Prostate gland (tissue), 2 donors: ENCODE results near the gene ARL5C. TPM values are rescaled to one million over a fixed set of nuclear protein-coding genes. Genes with fewer than 3 reads are reported as not detected.

Experiments used
- DNase-seq: peaks from one replicate; pipeline ENCODE4 v3.0.0-alpha.2; 2019; ENCODE audit warnings: low spot score
- H3K27ac ChIP-seq, 2 donors: fragments of 200-600 bp; sonication (generic); 2 replicates each; pipeline ENCODE4 v1.5.1; 2017 to 2019
- H3K27me3 ChIP-seq: fragments of 200-600 bp; sonication (generic); replicated peaks from 2 replicates; pipeline ENCODE4 v1.5.1; 2019; ENCODE audit not compliant: insufficient read depth
- H3K36me3 ChIP-seq, 2 donors: fragments of 200-600 bp; sonication (generic); 1 replicate in 1 of 2; 2 replicates in 1 of 2; pipeline versions ENCODE4 v1.5.1 to v1.8.1; 2017 to 2019
- H3K4me1 ChIP-seq: fragments of 200-600 bp; sonication (generic); replicated peaks from 2 replicates; pipeline ENCODE4 v1.5.1; 2019
- H3K4me3 ChIP-seq, 2 donors: fragments of 200-600 bp; sonication (generic); 2 replicates each; pipeline ENCODE4 v1.5.1; 2017 to 2019
- H3K9me3 ChIP-seq: fragments of 200-600 bp; sonication (generic); 2 replicates; pipeline ENCODE4 v1.5.1; 2017
- CTCF ChIP-seq, 4 experiments: fragments of 200-600 bp in 2 of 4; fragments of 450-650 bp in 2 of 4; sonication (generic) in 2 of 4; IDR thresholded peaks; 1 replicate in 3 of 4; 2 replicates in 1 of 4; pipeline ENCODE4 v1.5.1; 2016 to 2019; ENCODE audit warnings: antibody characterized with exemption in 4 of 4, mild to moderate bottlenecking in 2 of 4, moderate library complexity in 2 of 4
- POLR2A ChIP-seq: fragments of 450-650 bp; IDR thresholded peaks from one replicate; pipeline ENCODE4 v1.6.1; 2016; ENCODE audit warnings: antibody characterized with exemption, mild to moderate bottlenecking
- POLR2AphosphoS5 ChIP-seq: sonication (generic); formaldehyde crosslinking; IDR thresholded peaks from one replicate; pipeline ENCODE4 v1.6.1; 2017; ENCODE audit warnings: antibody characterized with exemption
- WGBS: methylation state at CpG from one replicate; pipeline ENCODE4 v1.1.5; 2018; 5-methylcytosine and 5-hydroxymethylcytosine counted together
- intact Hi-C: fragments of 100-400 bp; cut with DNase I; formaldehyde crosslinking; loops from one replicate; pipeline ENCODE4 v1.14.2; 2022
- total RNA-seq, 2 donors: library from RNA; depleted of rRNA; stranded (reverse); fragments of >200 nt; gene quantifications; one replicate each; pipeline ENCODE4 v1.1.0, GENCODE V29; 2016

The ARL5C gene
- total RNA-seq, 2 donors from 2014 or later, result not detected

DNA sequence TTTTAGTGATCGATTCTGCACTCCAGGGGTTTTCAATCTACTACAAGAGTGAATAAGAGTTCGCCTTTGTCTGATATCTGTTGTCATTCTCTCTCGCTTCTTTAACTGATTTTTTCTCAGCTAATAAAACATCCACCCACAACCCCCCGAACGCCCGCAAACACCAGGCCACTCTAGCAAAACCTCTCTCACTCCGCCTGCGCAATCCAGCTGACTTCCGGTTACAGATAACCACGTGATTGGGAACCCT is 33.8 kb upstream of the ARL5C start:
- Histone ChIP-seq H3K9me3 (no peaks in the 10 kb centered on the region), H3K36me3 (peaks cover 11 to 20% of the 10 kb centered on the region in 2 donors), H3K4me3 (peak overlapping the region; percentile 77 to 88), H3K27ac (peak overlapping the region; percentile 95 to 96), H3K27me3 (no peaks in the 10 kb centered on the region), H3K4me1 (peaks cover 6% of the 10 kb centered on the region)
- peak; percentile 99 for TF ChIP-seq POLR2AphosphoS5
- TF ChIP-seq POLR2A, result no peak
- under 1% methylated on average over 10 of the region's 10 CpGs for WGBS
- intact Hi-C loops, result no loop called here
- DNase-seq, result peak; percentile 91

GRCh38 chr17:39198186-39198566 is 32.2 kb upstream of the ARL5C start:
- Histone ChIP-seq H3K4me1 (peaks cover 6% of the 10 kb centered on the region), H3K27ac (peak overlapping the region; percentile 61 to 75), H3K27me3 (no peaks in the 10 kb centered on the region), H3K36me3 (peaks cover 0 to 8% of the 10 kb centered on the region in 2 donors), H3K9me3 (no peaks in the 10 kb centered on the region), H3K4me3 (no peak overlapping the region)
- DNase-seq, result no peak
- no peak for TF ChIP-seq POLR2A
- no peak for TF ChIP-seq POLR2AphosphoS5
- no peak for TF ChIP-seq CTCF (IDR thresholded peaks at IDR 0.05)
- intact Hi-C loops, result no loop called here
- 68% methylated on average over 4 of the region's 4 CpGs for WGBS

- H3K4me3 ChIP-seq, result peak within 1 kb of the TSS; percentile 60 to 67
- peak; percentile 56 for DNase-seq
- intact Hi-C loops, result loop anchor here (2.0 kb wide), 1 partner anchor 43 kb away; no protein-coding TSS in a partner anchor
- H3K27me3 ChIP-seq, result no peaks in the 10 kb centered on the region
- WGBS, result under 1% methylated on average over 47 of the region's 55 CpGs
- peak within 1 kb of the TSS; percentile 61 to 75 for H3K27ac ChIP-seq
- H3K4me1 ChIP-seq, result peaks cover 6% of the 10 kb centered on the region
- TF ChIP-seq POLR2AphosphoS5, result peak; percentile 40
- no peak for TF ChIP-seq CTCF (IDR thresholded peaks at IDR 0.05)
- TF ChIP-seq POLR2A, result peak; percentile 63
- no peaks in the 10 kb centered on the region for H3K9me3 ChIP-seq
- H3K36me3 ChIP-seq, result peaks cover 0 to 4% of the 10 kb centered on the region in 2 donors
These were observed 31.6 kb upstream of the ARL5C start, which contains the start of gene CACNB1 for GRCh38 chr17:39197380-39198185. TSS of gene CACNB1 (minus strand) at chr17:39197669. CDS start at chr17:39197495, 174 bp downstream.

GRCh38 chr17:39196808-39197291 is 30.9 kb upstream of the ARL5C start:
- intact Hi-C loops, result loop anchor here (2.0 kb wide), 1 partner anchor 42 kb away; no protein-coding TSS in a partner anchor
- TF ChIP-seq POLR2AphosphoS5 (no peak), POLR2A (no peak), CTCF (IDR thresholded peaks at IDR 0.05) (no peak)
- DNase-seq, result no peak
- 1% methylated on average over 30 of the region's 30 CpGs for WGBS
- Histone ChIP-seq H3K4me3 (peak overlapping the region; percentile 60 to 67), H3K36me3 (no peaks in the 10 kb centered on the region), H3K9me3 (no peaks in the 10 kb centered on the region), H3K27ac (peak overlapping the region; percentile 61 to 75), H3K4me1 (peaks cover 4% of the 10 kb centered on the region), H3K27me3 (no peaks in the 10 kb centered on the region)

DNA sequence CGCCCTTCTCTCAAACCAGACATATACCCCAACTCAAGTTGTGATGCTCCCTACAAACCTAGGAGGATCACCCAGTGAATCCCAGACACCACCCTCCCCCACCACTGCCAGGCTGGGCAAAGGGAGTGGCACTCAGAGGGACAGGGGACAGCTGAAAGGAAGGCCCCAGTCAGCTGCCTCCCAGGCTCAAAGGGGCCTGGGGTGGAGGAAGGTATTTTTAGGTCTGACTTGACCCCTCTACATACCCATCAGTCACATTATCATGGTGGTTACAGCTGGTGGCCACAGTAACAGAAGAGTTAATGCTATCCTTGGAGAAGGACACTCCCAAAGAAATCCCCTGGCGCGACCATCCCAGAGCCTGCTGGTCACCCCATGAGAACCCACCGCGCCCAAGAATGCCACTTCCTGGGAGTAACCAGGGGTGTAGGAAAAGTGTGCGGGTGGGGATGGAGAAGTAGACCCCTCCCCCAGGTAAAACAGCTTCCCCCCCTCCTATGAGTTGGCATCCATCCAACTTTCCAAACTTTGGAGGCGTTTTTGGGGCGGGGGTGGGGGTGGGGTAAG is 30.4 kb upstream of the ARL5C start:
- peak overlapping the region; percentile 60 to 67 for H3K4me3 ChIP-seq

More for the DNA sequence above, 30.4 kb upstream of the ARL5C start:
- Histone ChIP-seq H3K27me3 (no peaks in the 10 kb centered on the region), H3K36me3 (no peaks in the 10 kb centered on the region), H3K9me3 (no peaks in the 10 kb centered on the region), H3K4me1 (no peaks in the 10 kb centered on the region), H3K27ac (peak overlapping the region in 1 of 2 donors; percentile 61)
- TF ChIP-seq POLR2A (no peak), POLR2AphosphoS5 (no peak), CTCF (IDR thresholded peaks at IDR 0.05) (no peak)
- DNase-seq, result no peak
- 19% methylated on average over 8 of the region's 8 CpGs for WGBS
- intact Hi-C loops, result loop anchor here (2.0 kb wide), 1 partner anchor 42 kb away; no protein-coding TSS in a partner anchor
